Measurements from ENCODE around the gene MNAT1. TPM values are rescaled to one million over a fixed set of nuclear protein-coding genes. Genes with fewer than 3 reads are reported as not detected.

The MNAT1 gene
- total RNA-seq (2012; rRNA removed): 42.6 and 67.7 TPM in 2 replicates

GRCh38 chr14:60734465-60735242 lies at the start of gene MNAT1:
Gene MNAT1 (plus strand): TSS chr14:60734761. CDS start chr14:60734863, 102 bp downstream.
- H3K27me3 ChIP-seq (ENCODE audit: control insufficient read depth, insufficient read depth, low read length): no peaks in the 10 kb centered on the region
- no peaks in the 10 kb centered on the region for H3K36me3 ChIP-seq (ENCODE audit: insufficient read depth, low read length)
- H3K9ac ChIP-seq (ENCODE audit: low read depth, low read length): peak within 1 kb of the TSS; percentile 92
- peak within 1 kb of the TSS; percentile 93 for H3K4me3 ChIP-seq (ENCODE audit: low read length)
- peak within 1 kb of the TSS; percentile 88 for H3K4me2 ChIP-seq (ENCODE audit: low read length)
- peaks cover 7% of the 10 kb centered on the region for H3K4me1 ChIP-seq (ENCODE audit: control insufficient read depth, insufficient read depth, low read length)
- H3K9me3 ChIP-seq (replicated peaks; ENCODE audit: low read length): no peaks in the 10 kb centered on the region

GRCh38 chr14:60686865-60687264 lies 47.7 kb upstream of the MNAT1 start:
- H3K36me3 ChIP-seq (ENCODE audit: insufficient read depth, low read length): no peaks in the 10 kb centered on the region
- H3K4me2 ChIP-seq (ENCODE audit: low read length): no peak overlapping the region
- H3K27me3 ChIP-seq (ENCODE audit: control insufficient read depth, insufficient read depth, low read length): no peaks in the 10 kb centered on the region
- H3K9ac ChIP-seq (ENCODE audit: low read depth, low read length): no peak overlapping the region
- H3K9me3 ChIP-seq (replicated peaks; ENCODE audit: low read length): no peaks in the 10 kb centered on the region
- no peaks in the 10 kb centered on the region for H3K4me1 ChIP-seq (ENCODE audit: control insufficient read depth, insufficient read depth, low read length)
- no peak overlapping the region for H3K4me3 ChIP-seq (ENCODE audit: low read length)

GRCh38 chr14:60691383-60692113 lies 43.0 kb upstream of the MNAT1 start:
- Histone ChIP-seq H3K9me3 (replicated peaks; ENCODE audit: low read length) (no peaks in the 10 kb centered on the region), H3K27me3 (ENCODE audit: control insufficient read depth, insufficient read depth, low read length) (no peaks in the 10 kb centered on the region), H3K9ac (ENCODE audit: low read depth, low read length) (no peak overlapping the region)

GRCh38 chr14:60695327-60695726 lies 39.2 kb upstream of the MNAT1 start:
- Histone ChIP-seq H3K4me2 (ENCODE audit: low read length) (no peak overlapping the region), H3K36me3 (ENCODE audit: insufficient read depth, low read length) (no peaks in the 10 kb centered on the region), H3K4me1 (ENCODE audit: control insufficient read depth, insufficient read depth, low read length) (no peaks in the 10 kb centered on the region), H3K9me3 (replicated peaks; ENCODE audit: low read length) (no peaks in the 10 kb centered on the region), H3K9ac (ENCODE audit: low read depth, low read length) (no peak overlapping the region), H3K27me3 (ENCODE audit: control insufficient read depth, insufficient read depth, low read length) (no peaks in the 10 kb centered on the region), H3K4me3 (ENCODE audit: low read length) (no peak overlapping the region)

More at GRCh38 chr14:60691383-60692113, 43.0 kb upstream of the MNAT1 start:
- Histone ChIP-seq H3K36me3 (ENCODE audit: insufficient read depth, low read length) (no peaks in the 10 kb centered on the region), H3K4me1 (ENCODE audit: control insufficient read depth, insufficient read depth, low read length) (no peaks in the 10 kb centered on the region), H3K4me2 (ENCODE audit: low read length) (no peak overlapping the region), H3K4me3 (ENCODE audit: low read length) (no peak overlapping the region)

- Histone ChIP-seq H3K4me3 (ENCODE audit: low read length) (no peak overlapping the region), H3K27me3 (ENCODE audit: control insufficient read depth, insufficient read depth, low read length) (no peaks in the 10 kb centered on the region), H3K9ac (ENCODE audit: low read depth, low read length) (no peak overlapping the region), H3K4me2 (ENCODE audit: low read length) (no peak overlapping the region), H3K36me3 (ENCODE audit: insufficient read depth, low read length) (no peaks in the 10 kb centered on the region), H3K9me3 (replicated peaks; ENCODE audit: low read length) (no peaks in the 10 kb centered on the region), H3K4me1 (ENCODE audit: control insufficient read depth, insufficient read depth, low read length) (no peaks in the 10 kb centered on the region)
Measured at GRCh38 chr14:60700598-60700997, 34.0 kb upstream of the MNAT1 start.

GRCh38 chr14:60705100-60705499 lies 29.5 kb upstream of the MNAT1 start:
- Histone ChIP-seq H3K4me3 (ENCODE audit: low read length) (no peak overlapping the region), H3K9ac (ENCODE audit: low read depth, low read length) (no peak overlapping the region)

GRCh38 chr14:60707858-60708257 lies 26.7 kb upstream of the MNAT1 start:
- no peaks in the 10 kb centered on the region for H3K4me1 ChIP-seq (ENCODE audit: control insufficient read depth, insufficient read depth, low read length)
- no peak overlapping the region for H3K4me3 ChIP-seq (ENCODE audit: low read length)
- H3K4me2 ChIP-seq (ENCODE audit: low read length): no peak overlapping the region
- H3K36me3 ChIP-seq (ENCODE audit: insufficient read depth, low read length): peaks cover 10% of the 10 kb centered on the region
- no peaks in the 10 kb centered on the region for H3K9me3 ChIP-seq (replicated peaks; ENCODE audit: low read length)
- H3K9ac ChIP-seq (ENCODE audit: low read depth, low read length): no peak overlapping the region
- H3K27me3 ChIP-seq (ENCODE audit: control insufficient read depth, insufficient read depth, low read length): no peaks in the 10 kb centered on the region

More at GRCh38 chr14:60705100-60705499, 29.5 kb upstream of the MNAT1 start:
- H3K36me3 ChIP-seq (ENCODE audit: insufficient read depth, low read length): no peaks in the 10 kb centered on the region
- no peaks in the 10 kb centered on the region for H3K27me3 ChIP-seq (ENCODE audit: control insufficient read depth, insufficient read depth, low read length)
- H3K9me3 ChIP-seq (replicated peaks; ENCODE audit: low read length): no peaks in the 10 kb centered on the region
- H3K4me2 ChIP-seq (ENCODE audit: low read length): no peak overlapping the region
- H3K4me1 ChIP-seq (ENCODE audit: control insufficient read depth, insufficient read depth, low read length): no peaks in the 10 kb centered on the region

- peaks cover 3% of the 10 kb centered on the region for H3K4me1 ChIP-seq (ENCODE audit: control insufficient read depth, insufficient read depth, low read length)
- no peaks in the 10 kb centered on the region for H3K9me3 ChIP-seq (replicated peaks; ENCODE audit: low read length)
- H3K9ac ChIP-seq (ENCODE audit: low read depth, low read length): no peak overlapping the region
- no peak overlapping the region for H3K4me3 ChIP-seq (ENCODE audit: low read length)
- H3K27me3 ChIP-seq (ENCODE audit: control insufficient read depth, insufficient read depth, low read length): no peaks in the 10 kb centered on the region
- no peak overlapping the region for H3K4me2 ChIP-seq (ENCODE audit: low read length)
- H3K36me3 ChIP-seq (ENCODE audit: insufficient read depth, low read length): peaks cover 32% of the 10 kb centered on the region
Measured at GRCh38 chr14:60710494-60710893, 24.1 kb upstream of the MNAT1 start.

GRCh38 chr14:60713513-60713912 lies 21.0 kb upstream of the MNAT1 start:
- Histone ChIP-seq H3K9ac (ENCODE audit: low read depth, low read length) (no peak overlapping the region), H3K4me3 (ENCODE audit: low read length) (no peak overlapping the region), H3K27me3 (ENCODE audit: control insufficient read depth, insufficient read depth, low read length) (no peaks in the 10 kb centered on the region), H3K4me1 (ENCODE audit: control insufficient read depth, insufficient read depth, low read length) (peaks cover 5% of the 10 kb centered on the region), H3K4me2 (ENCODE audit: low read length) (no peak overlapping the region), H3K9me3 (replicated peaks; ENCODE audit: low read length) (no peaks in the 10 kb centered on the region), H3K36me3 (ENCODE audit: insufficient read depth, low read length) (peaks cover 43% of the 10 kb centered on the region)

GRCh38 chr14:60720391-60720790 lies 14.2 kb upstream of the MNAT1 start:
- Histone ChIP-seq H3K4me1 (ENCODE audit: control insufficient read depth, insufficient read depth, low read length) (peaks cover 24% of the 10 kb centered on the region), H3K9me3 (replicated peaks; ENCODE audit: low read length) (no peaks in the 10 kb centered on the region), H3K4me2 (ENCODE audit: low read length) (peak overlapping the region; percentile 93), H3K4me3 (ENCODE audit: low read length) (peak overlapping the region; percentile 93), H3K9ac (ENCODE audit: low read depth, low read length) (no peak overlapping the region), H3K36me3 (ENCODE audit: insufficient read depth, low read length) (peaks cover 31% of the 10 kb centered on the region), H3K27me3 (ENCODE audit: control insufficient read depth, insufficient read depth, low read length) (no peaks in the 10 kb centered on the region)

GRCh38 chr14:60720962-60721325 lies 13.6 kb upstream of the MNAT1 start:
- Histone ChIP-seq H3K9me3 (replicated peaks; ENCODE audit: low read length) (no peaks in the 10 kb centered on the region), H3K27me3 (ENCODE audit: control insufficient read depth, insufficient read depth, low read length) (no peaks in the 10 kb centered on the region), H3K4me1 (ENCODE audit: control insufficient read depth, insufficient read depth, low read length) (peaks cover 24% of the 10 kb centered on the region), H3K9ac (ENCODE audit: low read depth, low read length) (peak overlapping the region; percentile 89), H3K4me3 (ENCODE audit: low read length) (peak overlapping the region; percentile 93), H3K36me3 (ENCODE audit: insufficient read depth, low read length) (peaks cover 28% of the 10 kb centered on the region), H3K4me2 (ENCODE audit: low read length) (peak overlapping the region; percentile 93)
